Measurements from ENCODE around the gene MTHFD2L. TPM values are rescaled to one million over a fixed set of nuclear protein-coding genes. Genes with fewer than 3 reads are reported as not detected.

Gene MTHFD2L
- total RNA-seq, 1 donor from 2014 or later = 18.4 TPM

GRCh38 chr4:74219240-74219639 lies 61.3 kb downstream of the MTHFD2L start:
- DNase-seq (ENCODE audit: low spot score) (no peak), ATAC-seq (no peak)
- intact Hi-C loops (cut with DNase I) = no loop called here

- ATAC-seq (no peak), DNase-seq (ENCODE audit: low spot score) (no peak)
- intact Hi-C loops (cut with DNase I) = no loop called here
These were observed 65.2 kb downstream of the MTHFD2L start for GRCh38 chr4:74223098-74223497.

- ATAC-seq (no peak), DNase-seq (ENCODE audit: low spot score) (no peak)
- intact Hi-C loops (cut with DNase I) = no loop called here
These were observed 65.9 kb downstream of the MTHFD2L start for GRCh38 chr4:74223801-74224200.

- ATAC-seq (no peak), DNase-seq (ENCODE audit: low spot score) (peak; percentile 72)
- intact Hi-C loops (cut with DNase I) = no loop called here
These were observed 71.0 kb downstream of the MTHFD2L start for GRCh38 chr4:74228691-74229640.

GRCh38 chr4:74230902-74231499 lies 73.1 kb downstream of the MTHFD2L start:
- DNase-seq (ENCODE audit: low spot score) (no peak), ATAC-seq (no peak)
- intact Hi-C loops (cut with DNase I) = no loop called here

GRCh38 chr4:74235135-74235534 lies 77.2 kb downstream of the MTHFD2L start:
- DNase-seq (ENCODE audit: low spot score) = no peak
- intact Hi-C loops (cut with DNase I) = no loop called here

GRCh38 chr4:74237425-74237966 lies 79.6 kb downstream of the MTHFD2L start:
- intact Hi-C loops (cut with DNase I) = no loop called here
- no peak for DNase-seq (ENCODE audit: low spot score)
- ATAC-seq = no peak

More at GRCh38 chr4:74235135-74235534, 77.2 kb downstream of the MTHFD2L start:
- ATAC-seq = no peak

GRCh38 chr4:74244049-74244448 lies 86.1 kb downstream of the MTHFD2L start:
- DNase-seq (ENCODE audit: low spot score) (no peak), ATAC-seq (no peak)
- intact Hi-C loops (cut with DNase I) = no loop called here

GRCh38 chr4:74252933-74253332 lies 95.0 kb downstream of the MTHFD2L start:
- ATAC-seq (no peak), DNase-seq (ENCODE audit: low spot score) (no peak)
- intact Hi-C loops (cut with DNase I) = no loop called here

- intact Hi-C loops (cut with DNase I) = no loop called here
- DNase-seq (ENCODE audit: low spot score) = no peak
- no peak for ATAC-seq
These were observed 96.5 kb downstream of the MTHFD2L start for GRCh38 chr4:74254386-74254785.

- ATAC-seq = no peak
- intact Hi-C loops (cut with DNase I) = no loop called here
- DNase-seq (ENCODE audit: low spot score) = no peak
These were observed 97.2 kb downstream of the MTHFD2L start for GRCh38 chr4:74255096-74255495.

- intact Hi-C loops (cut with DNase I) = no loop called here
- no peak for ATAC-seq
- DNase-seq (ENCODE audit: low spot score) = no peak
These were observed 101.0 kb downstream of the MTHFD2L start for GRCh38 chr4:74258963-74259362.

- intact Hi-C loops (cut with DNase I) = no loop called here
- ATAC-seq = no peak
- DNase-seq (ENCODE audit: low spot score) = no peak
These were observed 102.1 kb downstream of the MTHFD2L start for GRCh38 chr4:74260036-74260435.

GRCh38 chr4:74262522-74262921 lies 104.6 kb downstream of the MTHFD2L start:
- intact Hi-C loops (cut with DNase I) = no loop called here
- DNase-seq (ENCODE audit: low spot score) (no peak), ATAC-seq (no peak)

GRCh38 chr4:74263551-74263950 lies 105.6 kb downstream of the MTHFD2L start:
- intact Hi-C loops (cut with DNase I) = no loop called here
- ATAC-seq = no peak

GRCh38 chr4:74266081-74266480 lies 108.2 kb downstream of the MTHFD2L start:
- ATAC-seq (no peak), DNase-seq (ENCODE audit: low spot score) (no peak)
- intact Hi-C loops (cut with DNase I) = no loop called here

More at GRCh38 chr4:74263551-74263950, 105.6 kb downstream of the MTHFD2L start:
- DNase-seq (ENCODE audit: low spot score) = no peak

- ATAC-seq (no peak), DNase-seq (ENCODE audit: low spot score) (no peak)
- intact Hi-C loops (cut with DNase I) = no loop called here
These were observed 110.2 kb downstream of the MTHFD2L start for GRCh38 chr4:74267998-74268606.

- DNase-seq (ENCODE audit: low spot score) = no peak
- intact Hi-C loops (cut with DNase I) = no loop called here
- no peak for ATAC-seq
These were observed 110.7 kb downstream of the MTHFD2L start for GRCh38 chr4:74268643-74269042.

- ATAC-seq = no peak
- DNase-seq (ENCODE audit: low spot score) = no peak
- intact Hi-C loops (cut with DNase I) = no loop called here
These were observed 120.6 kb downstream of the MTHFD2L start for GRCh38 chr4:74278490-74278889.

GRCh38 chr4:74279716-74280115 lies 121.8 kb downstream of the MTHFD2L start:
- intact Hi-C loops (cut with DNase I) = no loop called here
- DNase-seq (ENCODE audit: low spot score) = no peak
- ATAC-seq = no peak
